Hematopoietic multipotent progenitor cell treated with erythropoietin and hydrocortisone succinate and interleukin-3 and kit ligand, for 15 days (in vitro differentiated cells): ENCODE results near the gene SCN4A.
A peak's percentile ranks its signal among the peaks of the same experiment; 100 is the strongest.
"Not testable (repeated sequence)": the region's sequence is repeated elsewhere in the genome, so short reads cannot be mapped to it uniquely, and the experiment has no call there.

Source experiments
- DNase-seq: peaks from one replicate; pipeline ENCODE4 v3.0.0-alpha.2; 2015; ENCODE audit warnings: low spot score

Gene SCN4A

GRCh38 chr17:63916566-63917185 lies 56.0 kb downstream of the SCN4A start:
- no peak for DNase-seq

GRCh38 chr17:63915753-63916152 lies 57.0 kb downstream of the SCN4A start:
- DNase-seq, result not testable (repeated sequence)

GRCh38 chr17:63914471-63914870 lies 58.2 kb downstream of the SCN4A start:
- DNase-seq, result no peak

GRCh38 chr17:63911657-63912100 lies 61.0 kb downstream of the SCN4A start:
- DNase-seq, result peak; percentile 60

GRCh38 chr17:63911041-63911635 lies 61.6 kb downstream of the SCN4A start, which contains the start of gene CSHL1:
Gene CSHL1, minus strand, starts transcription at chr17:63911258. Its CDS starts 62 bp downstream, at chr17:63911196.
- DNase-seq, result no peak

GRCh38 chr17:63910096-63910495 lies 62.6 kb downstream of the SCN4A start:
- no peak for DNase-seq

- not testable (repeated sequence) for DNase-seq
Measured at GRCh38 chr17:63909586-63909985, 63.1 kb downstream of the SCN4A start.

- DNase-seq, result not testable (repeated sequence)
Measured at GRCh38 chr17:63907161-63907778, 65.4 kb downstream of the SCN4A start.

GRCh38 chr17:63904796-63905195 lies 67.9 kb downstream of the SCN4A start:
- DNase-seq, result not testable (repeated sequence)

- not testable (repeated sequence) for DNase-seq
Measured at GRCh38 chr17:63903787-63904201, 68.9 kb downstream of the SCN4A start.

GRCh38 chr17:63901971-63902370 lies 70.7 kb downstream of the SCN4A start:
- not testable (repeated sequence) for DNase-seq

- DNase-seq, result not testable (repeated sequence)
Measured at GRCh38 chr17:63898899-63899798, 73.6 kb downstream of the SCN4A start.

- not testable (repeated sequence) for DNase-seq
Measured at GRCh38 chr17:63896524-63897354, 76.0 kb downstream of the SCN4A start, which contains the start of gene CSH1. Gene CSH1, minus strand, starts transcription at chr17:63896574. Its CDS starts 63 bp downstream, at chr17:63896511.

GRCh38 chr17:63894821-63895220 lies 77.9 kb downstream of the SCN4A start:
- DNase-seq, result not testable (repeated sequence)

GRCh38 chr17:63894021-63894420 lies 78.7 kb downstream of the SCN4A start:
- not testable (repeated sequence) for DNase-seq

GRCh38 chr17:63892316-63893037 lies 80.2 kb downstream of the SCN4A start:
- not testable (repeated sequence) for DNase-seq

GRCh38 chr17:63889026-63889848 lies 83.5 kb downstream of the SCN4A start:
- peak; percentile 29 for DNase-seq
